GM23248 (cell line): ENCODE results near the gene MST1.

Source experiments
- EZH2 ChIP-seq: fragments of 200-600 bp; sonication (generic); IDR thresholded peaks from 2 replicates; pipeline ENCODE4 v1.6.1; 2018; ENCODE audit warnings: antibody characterized with exemption, mild to moderate bottlenecking; ENCODE audit not compliant: insufficient read depth, poor library complexity, severe bottlenecking
- EZH2phosphoT487 ChIP-seq: fragments of 200-600 bp; sonication (generic); IDR thresholded peaks from 2 replicates; pipeline ENCODE4 v1.6.1; 2018; ENCODE audit warnings: antibody characterized with exemption, moderate library complexity, mild to moderate bottlenecking, low read depth; ENCODE audit not compliant: insufficient read depth

DNA sequence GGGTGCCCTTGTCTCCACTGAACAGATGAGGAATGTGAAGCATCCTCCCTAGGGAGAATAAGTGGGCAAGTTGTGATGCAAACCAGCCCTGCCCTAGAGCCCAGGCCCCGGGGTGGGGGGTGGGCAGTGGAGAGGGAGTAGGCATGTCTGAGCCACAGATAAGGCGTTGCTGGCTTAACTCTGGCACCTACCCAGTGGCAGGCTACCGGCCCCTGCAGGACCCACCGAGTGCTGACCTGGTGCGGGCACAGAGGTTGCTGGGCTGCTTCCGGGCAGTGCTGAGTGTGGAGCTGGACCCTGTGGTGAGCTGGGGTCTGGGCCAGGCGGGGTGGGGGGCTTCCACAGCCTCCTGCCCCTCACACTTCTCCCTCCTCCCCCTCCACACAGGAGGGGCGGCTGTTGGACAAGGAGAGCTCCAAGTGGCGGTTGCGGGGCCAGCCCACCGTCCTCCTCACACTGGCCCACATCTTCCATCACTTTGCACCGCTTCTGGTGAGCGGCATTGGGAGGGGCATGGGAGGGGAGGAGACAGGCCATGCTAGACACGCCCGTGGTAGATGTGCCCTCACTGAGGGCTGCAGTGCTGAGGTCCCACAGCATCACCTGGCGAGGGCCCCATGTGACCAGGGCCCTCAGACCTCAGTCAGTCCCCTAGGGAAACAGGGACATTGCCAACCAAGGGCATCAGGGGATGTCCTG lies 10.2 kb upstream of the MST1 start:
- TF ChIP-seq EZH2, result no peak
- no peak for TF ChIP-seq EZH2phosphoT487
